Colonic mucosa (tissue), 4 donors: ENCODE measurements around the gene SPDEF. TPM values are rescaled to one million over a fixed set of nuclear protein-coding genes. Genes with fewer than 3 reads are reported as not detected.

Experiments
- DNase-seq: peaks from one replicate; pipeline ENCODE4 v3.0.0-alpha.2; 2020
- H3K27ac ChIP-seq: fragments of 200-600 bp; one replicate; pipeline ENCODE4 v1.8.0; 2021
- H3K27me3 ChIP-seq: fragments of 200-600 bp; one replicate; pipeline ENCODE4 v1.8.0; 2021
- H3K36me3 ChIP-seq: fragments of 200-600 bp; one replicate; pipeline ENCODE4 v1.8.0; 2021
- H3K4me1 ChIP-seq: fragments of 200-600 bp; one replicate; pipeline ENCODE4 v1.8.0; 2021; ENCODE audit warnings: mild to moderate bottlenecking
- H3K4me3 ChIP-seq: fragments of 200-600 bp; one replicate; pipeline ENCODE4 v1.8.0; 2021
- H3K9ac ChIP-seq, 2 donors: one replicate each; pipeline ENCODE4 v1.7.0; 2013; ENCODE audit warnings: control low read depth in 2 of 2, low read depth in 2 of 2, low read length in 2 of 2
- H3K9me3 ChIP-seq: fragments of 200-600 bp; one replicate; pipeline ENCODE4 v1.8.0; 2021
- intact Hi-C: fragments of 100-400 bp; cut with DNase I; formaldehyde crosslinking; loops from one replicate; pipeline ENCODE4 v1.14.1; 2022
- total RNA-seq, 2 donors: library from RNA; stranded (reverse); fragmentation: NEBNext Ultra II Directional in 1 of 2; extraction: Animal tissue kit (Norgen Biotek cat#: 25700) in 1 of 2; gene quantifications; one replicate each; pipeline ENCODE4 v1.2.1, GENCODE V29; 2021
- TF ChIP-seq, protein P1 (sequence below): fragments of 200-600 bp; IDR thresholded peaks from one replicate; pipeline ENCODE4 v1.8.0; 2022; ENCODE audit warnings: antibody characterized with exemption, mild to moderate bottlenecking
- donor health status: healthy.
- donor health status: DM: no; HTN: no; CAD: no.
- donor health status: DM: no; HTN: no; CAD: no.

SPDEF gene
- total RNA-seq, 2 donors from 2014 or later = 71.0 to 102 TPM

DNA sequence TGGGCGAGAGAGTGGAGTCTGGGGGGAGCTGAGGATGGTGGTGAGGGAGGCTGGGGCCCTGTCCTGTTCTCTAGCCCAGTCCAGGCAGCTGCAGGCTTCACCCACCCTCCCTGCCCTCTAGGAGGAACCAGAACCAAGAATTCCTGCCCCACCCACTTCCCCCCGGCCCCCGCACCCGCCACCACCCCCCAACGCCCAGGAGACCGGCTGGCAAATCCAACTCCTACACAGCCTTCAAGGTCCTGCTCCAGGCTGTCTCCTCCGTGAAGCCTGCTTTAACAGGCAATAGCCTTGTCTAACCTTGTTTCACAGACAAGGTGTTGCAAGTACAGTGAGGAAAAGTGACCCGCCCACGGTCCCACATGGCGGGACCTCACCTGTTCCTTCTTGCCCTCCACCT, 2.4 kb downstream of the SPDEF start:
- Histone ChIP-seq H3K27ac (no peak overlapping the region), H3K9ac (no peak overlapping the region), H3K36me3 (no peaks in the 10 kb centered on the region), H3K9me3 (no peaks in the 10 kb centered on the region), H3K4me1 (no peaks in the 10 kb centered on the region), H3K4me3 (peak overlapping the region; percentile 37), H3K27me3 (no peaks in the 10 kb centered on the region)
- TF ChIP-seq, protein P1, sequence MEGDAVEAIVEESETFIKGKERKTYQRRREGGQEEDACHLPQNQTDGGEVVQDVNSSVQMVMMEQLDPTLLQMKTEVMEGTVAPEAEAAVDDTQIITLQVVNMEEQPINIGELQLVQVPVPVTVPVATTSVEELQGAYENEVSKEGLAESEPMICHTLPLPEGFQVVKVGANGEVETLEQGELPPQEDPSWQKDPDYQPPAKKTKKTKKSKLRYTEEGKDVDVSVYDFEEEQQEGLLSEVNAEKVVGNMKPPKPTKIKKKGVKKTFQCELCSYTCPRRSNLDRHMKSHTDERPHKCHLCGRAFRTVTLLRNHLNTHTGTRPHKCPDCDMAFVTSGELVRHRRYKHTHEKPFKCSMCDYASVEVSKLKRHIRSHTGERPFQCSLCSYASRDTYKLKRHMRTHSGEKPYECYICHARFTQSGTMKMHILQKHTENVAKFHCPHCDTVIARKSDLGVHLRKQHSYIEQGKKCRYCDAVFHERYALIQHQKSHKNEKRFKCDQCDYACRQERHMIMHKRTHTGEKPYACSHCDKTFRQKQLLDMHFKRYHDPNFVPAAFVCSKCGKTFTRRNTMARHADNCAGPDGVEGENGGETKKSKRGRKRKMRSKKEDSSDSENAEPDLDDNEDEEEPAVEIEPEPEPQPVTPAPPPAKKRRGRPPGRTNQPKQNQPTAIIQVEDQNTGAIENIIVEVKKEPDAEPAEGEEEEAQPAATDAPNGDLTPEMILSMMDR = no peak
- DNase-seq = no peak
- intact Hi-C loops = no loop called here

DNA sequence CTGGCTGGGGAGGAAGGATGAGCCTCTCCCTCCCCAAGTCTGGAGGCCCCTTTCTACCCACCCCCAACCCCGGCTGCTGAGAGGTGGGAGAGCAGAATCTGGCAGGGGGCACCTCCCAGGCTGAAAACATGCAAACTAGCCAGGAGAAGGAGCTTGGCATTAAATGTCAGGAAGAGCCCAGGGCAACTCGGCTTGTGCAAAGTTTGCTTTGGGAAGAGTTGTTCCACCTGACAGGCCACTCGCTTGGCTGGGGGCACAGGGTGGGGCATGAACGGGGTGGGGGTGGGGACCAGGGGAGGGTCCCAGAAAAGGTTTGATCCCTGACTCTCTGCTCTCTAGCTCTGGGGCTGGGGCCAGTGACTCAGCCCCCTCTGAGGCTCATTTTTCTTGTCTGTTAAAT, 3.0 kb downstream of the SPDEF start:
- no peak overlapping the region for H3K4me3 ChIP-seq
- no peaks in the 10 kb centered on the region for H3K4me1 ChIP-seq
- no peaks in the 10 kb centered on the region for H3K9me3 ChIP-seq
- no peaks in the 10 kb centered on the region for H3K27me3 ChIP-seq
- no peak overlapping the region for H3K9ac ChIP-seq
- no peaks in the 10 kb centered on the region for H3K36me3 ChIP-seq
- TF ChIP-seq, protein P1 = no peak
- intact Hi-C loops = no loop called here
- no peak overlapping the region for H3K27ac ChIP-seq
- no peak for DNase-seq

DNA sequence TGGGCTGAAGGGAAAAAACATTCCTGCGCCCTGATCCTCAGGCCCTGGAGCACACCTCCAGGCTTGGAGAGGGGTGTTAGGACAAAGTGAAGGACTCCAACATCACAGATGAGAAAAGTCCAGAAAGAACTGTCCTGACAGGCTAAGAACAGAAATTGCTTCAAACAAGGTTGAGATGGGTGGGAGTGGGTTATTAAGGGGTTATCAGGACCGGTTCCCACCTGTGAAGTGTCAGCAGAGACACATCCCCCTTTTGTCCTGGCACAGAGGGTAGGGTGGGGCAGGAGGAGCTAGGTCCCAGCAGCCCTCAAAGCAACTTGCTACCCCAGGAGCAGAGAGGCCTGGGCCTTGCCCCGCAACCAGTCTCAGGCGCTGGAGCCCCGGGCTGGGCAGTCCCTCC, 3.5 kb downstream of the SPDEF start:
- no peaks in the 10 kb centered on the region for H3K4me1 ChIP-seq
- no peaks in the 10 kb centered on the region for H3K27me3 ChIP-seq
- H3K9ac ChIP-seq = no peak overlapping the region
- no peaks in the 10 kb centered on the region for H3K9me3 ChIP-seq
- H3K27ac ChIP-seq = no peak overlapping the region
- no peak overlapping the region for H3K4me3 ChIP-seq
- TF ChIP-seq, protein P1 = no peak
- intact Hi-C loops = no loop called here
- H3K36me3 ChIP-seq = no peaks in the 10 kb centered on the region
- DNase-seq = no peak

DNA sequence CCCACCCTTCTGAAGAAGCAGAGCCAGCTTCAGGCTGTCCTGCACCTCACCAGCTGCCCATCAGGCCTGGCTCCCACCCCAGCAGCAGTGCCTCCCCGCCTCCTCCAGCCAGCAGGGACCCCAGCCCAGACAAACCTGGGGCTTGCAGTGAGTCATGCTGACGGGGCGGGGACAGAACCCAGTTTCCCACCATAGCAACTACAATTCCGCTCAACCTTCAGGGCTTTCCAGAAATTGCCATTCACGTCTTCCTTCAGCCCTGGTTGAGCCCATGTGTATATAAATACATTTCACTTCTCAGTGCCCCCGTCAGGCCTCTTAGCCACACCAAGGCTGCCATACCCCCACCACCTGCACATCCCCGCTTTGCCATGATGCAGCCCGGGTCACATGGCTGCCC, 4.4 kb downstream of the SPDEF start:
- Histone ChIP-seq H3K9me3 (no peaks in the 10 kb centered on the region), H3K27ac (no peak overlapping the region), H3K27me3 (no peaks in the 10 kb centered on the region), H3K4me1 (peaks cover 3% of the 10 kb centered on the region), H3K4me3 (no peak overlapping the region), H3K9ac (no peak overlapping the region), H3K36me3 (no peaks in the 10 kb centered on the region)
- TF ChIP-seq, protein P1 = no peak
- intact Hi-C loops = no loop called here
- no peak for DNase-seq

DNA sequence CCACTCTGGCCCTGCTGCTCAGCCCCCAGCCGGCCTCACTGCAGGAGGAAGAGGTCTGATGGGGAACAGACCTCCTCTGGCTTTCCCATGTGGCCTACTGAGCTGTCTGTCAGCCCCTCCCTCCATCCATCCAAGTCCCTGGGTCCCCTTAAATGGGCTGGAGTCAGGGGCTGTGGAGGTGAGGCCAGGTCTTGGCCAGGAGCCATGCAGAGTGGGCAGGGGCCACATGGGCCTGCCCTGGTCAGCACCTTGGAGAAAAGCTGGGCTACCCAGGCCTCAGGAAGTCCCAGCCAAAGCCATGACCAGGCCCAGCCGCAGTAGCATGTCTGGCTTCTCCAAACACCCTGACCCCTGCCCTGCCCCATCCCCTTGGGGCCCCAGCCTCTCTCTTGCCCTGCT, 6.3 kb downstream of the SPDEF start:
- Histone ChIP-seq H3K27ac (no peak overlapping the region), H3K27me3 (no peaks in the 10 kb centered on the region), H3K4me3 (no peak overlapping the region), H3K36me3 (no peaks in the 10 kb centered on the region), H3K4me1 (peaks cover 7% of the 10 kb centered on the region), H3K9ac (no peak overlapping the region), H3K9me3 (no peaks in the 10 kb centered on the region)
- TF ChIP-seq, protein P1 = no peak
- DNase-seq = no peak
- intact Hi-C loops = no loop called here
